ENCODE measurements around the gene GNA14. TPM values are rescaled to one million over a fixed set of nuclear protein-coding genes. Genes with fewer than 3 reads are reported as not detected.
"Not testable (repeated sequence)": the region's sequence is repeated elsewhere in the genome, so short reads cannot be mapped to it uniquely, and the experiment has no call there.

The GNA14 gene
- total and polyA plus RNA-seq, 2 donors (not counting 3 experiments of a cell fraction or from before 2014, with no cell fraction given): 2.1 to 3.3 TPM

DNA sequence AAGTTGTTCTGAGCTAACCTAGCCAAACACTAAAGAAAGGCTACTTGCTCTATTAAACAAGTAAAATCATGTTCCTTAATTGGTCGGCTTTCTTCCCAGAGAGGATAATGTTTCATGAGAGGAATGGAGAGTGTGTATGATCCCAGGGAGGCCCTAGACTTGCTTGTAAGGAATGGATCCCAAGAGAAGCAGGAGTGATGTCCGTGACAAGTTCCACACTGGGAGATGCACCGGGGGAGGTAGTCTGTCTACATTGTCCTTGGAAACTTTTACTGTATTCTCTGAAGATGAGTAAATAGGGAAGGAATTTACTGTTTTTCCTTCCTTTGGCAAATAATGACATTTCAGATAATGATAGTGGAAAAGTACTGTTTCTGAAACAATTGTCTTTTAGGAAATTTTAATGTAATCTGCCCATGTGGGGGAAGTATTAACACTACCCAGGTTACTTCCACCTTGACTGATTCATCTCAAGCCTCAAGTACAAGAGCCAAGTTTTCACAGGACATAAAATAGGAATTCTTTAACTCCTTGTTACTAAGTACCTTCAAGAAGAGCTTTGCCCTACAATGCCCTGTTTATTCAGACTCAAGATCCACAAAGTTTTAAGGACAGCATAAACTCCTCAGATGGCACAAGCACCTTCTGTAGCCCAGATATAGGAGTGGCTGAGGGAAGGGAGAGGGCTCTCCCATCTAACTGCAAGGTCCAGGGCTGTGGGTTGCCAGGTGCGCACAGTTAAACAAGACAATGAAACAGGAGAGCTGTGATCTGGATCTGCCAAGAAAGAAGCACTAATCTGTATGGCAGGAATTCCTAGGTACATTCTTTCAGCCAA, 152.1 kb downstream of the GNA14 start:
- Histone ChIP-seq H3K4me2 (ENCODE audit: insufficient read depth, low read length) (no peak overlapping the region), H3K9me1 (replicated peaks; ENCODE audit: control insufficient read depth, extremely low read depth, insufficient read depth, low read length) (no peaks in the 10 kb centered on the region), H2AFZ (ENCODE audit: low read depth, low read length) (peak overlapping the region; percentile 10), H3K4me1 (ENCODE audit: control insufficient read depth, extremely low read depth, insufficient read depth, low read length) (peaks cover 14% of the 10 kb centered on the region), H3K9me3 (replicated peaks; ENCODE audit: control insufficient read depth, insufficient read depth, low read length) (no peaks in the 10 kb centered on the region), H3K27ac (ENCODE audit: insufficient read depth, low read depth, low read length) (no peak overlapping the region), H3K4me3 (replicated peaks in 1 of 3; ENCODE audit: insufficient read depth in 1 of 3, low read depth in 1 of 3, low read length in 3 of 3) (no peak overlapping the region), H3K79me2 (ENCODE audit: control insufficient read depth, insufficient read depth, low read length) (no peaks in the 10 kb centered on the region), H3K9ac (replicated peaks; ENCODE audit: extremely low read depth, insufficient read depth, low read length) (no peak overlapping the region), H4K20me1 (replicated peaks; ENCODE audit: control insufficient read depth, extremely low read depth, insufficient read depth, low read length) (no peaks in the 10 kb centered on the region), H3K36me3 (ENCODE audit: control insufficient read depth in 2 of 2, extremely low read depth in 1 of 2, insufficient read depth in 2 of 2, low read length in 2 of 2) (no peaks in the 10 kb centered on the region), H3K27me3 (ENCODE audit: control insufficient read depth in 2 of 2, insufficient read depth in 2 of 2, low read length in 2 of 2) (no peaks in the 10 kb centered on the region)
- intact Hi-C loops (cut with micrococcal nuclease): no loop called here
- POLR2A ChIA-PET: no interaction called here
- BruUV-seq (replicated peaks): no TSS peak
- CTCF ChIA-PET: interaction anchor here (1.0 to 2.3 kb wide), 5 partner anchors 11 to 255 kb away, joined by 3 to 7 read pairs (median 4); no protein-coding TSS in a partner anchor
- dilution Hi-C loops (cut with MboI; ENCODE audit: extremely low pct_ligation_motif_present, low sequenced_read_pairs): no loop called here
- TF ChIP-seq POLR2A (IDR thresholded peaks at IDR 0.05; ENCODE audit: low read depth, low read length) (no peak), GATA2 (IDR thresholded peaks at IDR 0.05; ENCODE audit: insufficient read depth, insufficient read length, low read depth, low read length) (no peak), POLR2AphosphoS5 (IDR thresholded peaks at IDR 0.05; ENCODE audit: insufficient read depth, low read depth, low read length) (no peak), JUN (IDR thresholded peaks at IDR 0.05; ENCODE audit: borderline replicate concordance, insufficient read depth, insufficient read length, low read depth) (no peak), EZH2 (IDR thresholded peaks at IDR 0.05; ENCODE audit: borderline replicate concordance, low read depth, low read length, severe bottlenecking) (no peak)
- TF ChIP-seq, protein P1, sequence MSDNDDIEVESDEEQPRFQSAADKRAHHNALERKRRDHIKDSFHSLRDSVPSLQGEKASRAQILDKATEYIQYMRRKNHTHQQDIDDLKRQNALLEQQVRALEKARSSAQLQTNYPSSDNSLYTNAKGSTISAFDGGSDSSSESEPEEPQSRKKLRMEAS (IDR thresholded peaks at IDR 0.05; ENCODE audit: insufficient read depth, insufficient read length): no peak
- TF ChIP-seq, protein P2, sequence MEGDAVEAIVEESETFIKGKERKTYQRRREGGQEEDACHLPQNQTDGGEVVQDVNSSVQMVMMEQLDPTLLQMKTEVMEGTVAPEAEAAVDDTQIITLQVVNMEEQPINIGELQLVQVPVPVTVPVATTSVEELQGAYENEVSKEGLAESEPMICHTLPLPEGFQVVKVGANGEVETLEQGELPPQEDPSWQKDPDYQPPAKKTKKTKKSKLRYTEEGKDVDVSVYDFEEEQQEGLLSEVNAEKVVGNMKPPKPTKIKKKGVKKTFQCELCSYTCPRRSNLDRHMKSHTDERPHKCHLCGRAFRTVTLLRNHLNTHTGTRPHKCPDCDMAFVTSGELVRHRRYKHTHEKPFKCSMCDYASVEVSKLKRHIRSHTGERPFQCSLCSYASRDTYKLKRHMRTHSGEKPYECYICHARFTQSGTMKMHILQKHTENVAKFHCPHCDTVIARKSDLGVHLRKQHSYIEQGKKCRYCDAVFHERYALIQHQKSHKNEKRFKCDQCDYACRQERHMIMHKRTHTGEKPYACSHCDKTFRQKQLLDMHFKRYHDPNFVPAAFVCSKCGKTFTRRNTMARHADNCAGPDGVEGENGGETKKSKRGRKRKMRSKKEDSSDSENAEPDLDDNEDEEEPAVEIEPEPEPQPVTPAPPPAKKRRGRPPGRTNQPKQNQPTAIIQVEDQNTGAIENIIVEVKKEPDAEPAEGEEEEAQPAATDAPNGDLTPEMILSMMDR (IDR thresholded peaks at IDR 0.05; ENCODE audit: extremely low read depth in 1 of 2, insufficient read depth in 1 of 2, low read depth in 1 of 2, low read length in 2 of 2): no peak
- DNase-seq (ENCODE audit: low read depth, low spot score): peak; percentile 43
- peak; percentile 35 for FAIRE-seq

DNA sequence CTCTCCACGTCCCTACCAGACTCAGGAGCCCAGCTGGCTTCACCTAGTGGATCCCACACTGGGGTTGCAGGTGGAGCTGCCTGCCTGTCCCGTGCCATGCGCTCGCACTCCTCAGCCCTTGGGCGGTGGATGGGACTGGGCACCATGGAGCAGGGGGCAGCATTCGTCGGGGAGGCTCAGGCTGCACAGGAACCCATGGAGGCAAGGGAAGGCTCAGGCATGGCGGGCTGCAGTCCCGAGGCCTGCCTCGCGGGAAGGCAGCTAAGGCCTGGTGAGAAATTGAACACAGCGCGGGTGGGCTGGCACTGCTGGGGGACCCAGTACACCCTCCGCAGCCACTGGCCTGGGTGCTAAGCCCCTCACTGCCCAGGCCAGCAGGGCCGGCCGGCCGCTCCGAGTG, 157.8 kb downstream of the GNA14 start:
- H3K9me1 ChIP-seq (replicated peaks; ENCODE audit: control insufficient read depth, extremely low read depth, insufficient read depth, low read length); DNase-seq (ENCODE audit: low read depth, low spot score); H3K9me3 ChIP-seq (replicated peaks; ENCODE audit: control insufficient read depth, insufficient read depth, low read length); BruUV-seq (replicated peaks); H3K9ac ChIP-seq (replicated peaks; ENCODE audit: extremely low read depth, insufficient read depth, low read length); H3K27ac ChIP-seq (ENCODE audit: insufficient read depth, low read depth, low read length); H3K27me3 ChIP-seq (ENCODE audit: control insufficient read depth in 2 of 2, insufficient read depth in 2 of 2, low read length in 2 of 2); H2AFZ ChIP-seq (ENCODE audit: low read depth, low read length); H3K4me1 ChIP-seq (ENCODE audit: control insufficient read depth, extremely low read depth, insufficient read depth, low read length); intact Hi-C loops (cut with micrococcal nuclease); H3K4me2 ChIP-seq (ENCODE audit: insufficient read depth, low read length); H3K79me2 ChIP-seq (ENCODE audit: control insufficient read depth, insufficient read depth, low read length); dilution Hi-C loops (cut with MboI; ENCODE audit: extremely low pct_ligation_motif_present, low sequenced_read_pairs); H3K36me3 ChIP-seq (ENCODE audit: control insufficient read depth in 2 of 2, extremely low read depth in 1 of 2, insufficient read depth in 2 of 2, low read length in 2 of 2); FAIRE-seq; H3K4me3 ChIP-seq (replicated peaks in 1 of 3; ENCODE audit: insufficient read depth in 1 of 3, low read depth in 1 of 3, low read length in 3 of 3); H4K20me1 ChIP-seq (replicated peaks; ENCODE audit: control insufficient read depth, extremely low read depth, insufficient read depth, low read length): not testable (repeated sequence)
- ChIA-PET CTCF (interaction anchor here (1.1 to 6.3 kb wide), 5 partner anchors 33 to 323 kb away, joined by 3 to 44 read pairs (median 13); no protein-coding TSS in a partner anchor), POLR2A (interaction anchor here (0.6 kb wide), 1 partner anchor 131 kb away, joined by 3 read pairs; no protein-coding TSS in a partner anchor)
